Brain microvascular endothelial cell (primary cell): Measurements from ENCODE around the gene RHOD.

ENCODE experiments used
- DNase-seq: peaks from one replicate; pipeline ENCODE4 v3.0.0-alpha.2; 2020
- H3K27ac ChIP-seq: fragments of 250-450 bp; sonication (Bioruptor Pico); 2 replicates; pipeline ENCODE4 v1.5.1; 2020; ENCODE audit warnings: mild to moderate bottlenecking, moderate library complexity
- H3K27me3 ChIP-seq: fragments of 250-450 bp; sonication (Bioruptor Pico); replicated peaks from 2 replicates; pipeline ENCODE4 v1.5.1; 2020; ENCODE audit warnings: mild to moderate bottlenecking
- H3K36me3 ChIP-seq: fragments of 250-450 bp; sonication (Bioruptor Pico); replicated peaks from 2 replicates; pipeline ENCODE4 v1.5.1; 2020; ENCODE audit warnings: mild to moderate bottlenecking
- H3K4me3 ChIP-seq: 2 replicates; pipeline ENCODE4 v1.5.1; 2011; ENCODE audit warnings: low read depth, mild to moderate bottlenecking, control low read depth, low read length, moderate library complexity
- CTCF ChIP-seq: IDR thresholded peaks from 2 replicates; pipeline ENCODE4 v1.5.1; 2011; ENCODE audit warnings: low read depth, mild to moderate bottlenecking, moderate library complexity, low read length, control low read depth, inconsistent platforms; ENCODE audit errors: missing control alignments
- in situ Hi-C: cut with HindIII; loops from 2 replicates; pipeline ENCODE4 v1.10.0; 2017; ENCODE audit warnings: low sequenced_read_pairs, low pct_ligation_motif_present

Gene RHOD

GRCh38 chr11:67027943-67028542 is 28.6 kb upstream of the RHOD start:
- no peak for DNase-seq
- H3K27ac ChIP-seq, result no peak overlapping the region
- in situ Hi-C loops, result no loop called here
- H3K36me3 ChIP-seq, result no peaks in the 10 kb centered on the region
- TF ChIP-seq CTCF, result no peak
- no peak overlapping the region for H3K4me3 ChIP-seq
- H3K27me3 ChIP-seq, result no peaks in the 10 kb centered on the region

GRCh38 chr11:67029146-67029545 is 27.5 kb upstream of the RHOD start:
- H3K27ac ChIP-seq, result no peak overlapping the region
- no peak for TF ChIP-seq CTCF
- no peak for DNase-seq
- H3K27me3 ChIP-seq, result no peaks in the 10 kb centered on the region
- no peak overlapping the region for H3K4me3 ChIP-seq
- in situ Hi-C loops, result no loop called here
- no peaks in the 10 kb centered on the region for H3K36me3 ChIP-seq

GRCh38 chr11:67030976-67031375 is 25.7 kb upstream of the RHOD start:
- no peaks in the 10 kb centered on the region for H3K27me3 ChIP-seq
- no peak for DNase-seq
- no peak overlapping the region for H3K27ac ChIP-seq
- in situ Hi-C loops, result no loop called here
- TF ChIP-seq CTCF, result no peak
- H3K36me3 ChIP-seq, result no peaks in the 10 kb centered on the region
- no peak overlapping the region for H3K4me3 ChIP-seq

GRCh38 chr11:67031791-67032561 is 24.7 kb upstream of the RHOD start:
- DNase-seq, result peak; percentile 71
- H3K4me3 ChIP-seq, result no peak overlapping the region
- no peak for TF ChIP-seq CTCF
- in situ Hi-C loops, result no loop called here
- no peaks in the 10 kb centered on the region for H3K27me3 ChIP-seq
- no peaks in the 10 kb centered on the region for H3K36me3 ChIP-seq
- H3K27ac ChIP-seq, result peak overlapping the region; percentile 85

- no peak for TF ChIP-seq CTCF
- DNase-seq, result peak; percentile 93
- in situ Hi-C loops, result no loop called here
Observed at GRCh38 chr11:67032830-67033551, 23.7 kb upstream of the RHOD start.

More at GRCh38 chr11:67032830-67033551, 23.7 kb upstream of the RHOD start:
- H3K4me3 ChIP-seq, result no peak overlapping the region
- H3K27me3 ChIP-seq, result no peaks in the 10 kb centered on the region
- H3K27ac ChIP-seq, result peak overlapping the region; percentile 85
- H3K36me3 ChIP-seq, result no peaks in the 10 kb centered on the region
